Measurements from ENCODE around the gene GRAMD4. TPM values are rescaled to one million over a fixed set of nuclear protein-coding genes. Genes with fewer than 3 reads are reported as not detected.
A peak's percentile ranks its signal among the peaks of the same experiment; 100 is the strongest.

The GRAMD4 gene
- polyA plus RNA-seq, 1 of the 3 experiments (the other 2 are of a cell fraction), result 15.5 TPM

DNA sequence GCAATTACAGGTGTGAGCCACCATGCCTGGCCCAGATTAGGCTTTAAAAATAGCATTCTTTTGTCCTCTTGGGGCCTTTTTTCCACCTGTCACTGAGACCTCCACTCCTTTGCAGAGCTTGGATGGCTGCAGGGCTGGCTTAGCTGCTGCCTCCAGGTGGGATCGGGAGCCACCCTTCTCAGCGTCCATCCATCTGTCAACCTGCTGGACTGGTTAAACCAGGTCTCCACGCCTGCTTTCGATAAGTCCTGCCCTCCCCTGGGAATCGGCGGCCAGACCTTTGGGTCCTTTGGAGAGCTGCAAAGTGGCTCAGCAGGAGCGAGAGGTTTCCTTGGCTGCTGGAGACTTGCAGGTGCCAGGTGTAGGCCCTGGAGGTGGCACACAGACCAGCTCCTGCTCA lies 23.4 kb upstream of the GRAMD4 start:
- Histone ChIP-seq H3K9me2 (no peaks in the 10 kb centered on the region), H3K79me2 (ENCODE audit: insufficient read depth) (no peaks in the 10 kb centered on the region), H3K4me3 (ENCODE audit: low read depth in 2 of 2, low read length in 1 of 2) (no peak overlapping the region), H3K27ac (ENCODE audit: low read depth in 2 of 2, low read length in 1 of 2) (peak overlapping the region in 1 of 2 experiments; percentile 94; a peak in 2 of 4 replicates), H3K9me3 (no peaks in the 10 kb centered on the region), H3K27me3 (ENCODE audit: insufficient read depth) (no peaks in the 10 kb centered on the region), H3K4me1 (ENCODE audit: control insufficient read depth in 1 of 2, insufficient read depth in 2 of 2, low read depth in 1 of 2, low read length in 1 of 2) (peaks cover 0 to 30% of the 10 kb centered on the region in 2 experiments; a peak in 1 of 4 replicates), H3K9ac (no peak overlapping the region), H3F3A (replicated peaks; ENCODE audit: insufficient read depth) (no peaks in the 10 kb centered on the region), H2AFZ (ENCODE audit: low read depth) (no peak overlapping the region), H3K4me2 (no peak overlapping the region), H3K36me3 (replicated peaks in 1 of 2; ENCODE audit: control insufficient read depth in 1 of 2, insufficient read depth in 2 of 2, low read length in 1 of 2) (no peaks in the 10 kb centered on the region), H4K20me1 (ENCODE audit: insufficient read depth) (no peaks in the 10 kb centered on the region)
- CTCF ChIA-PET, result interaction anchor here (1.5 to 2.3 kb wide), 2 partner anchors 22 to 33 kb away, joined by 3 to 5 read pairs; no protein-coding TSS in a partner anchor
- no peak for DNase-seq
- WGBS (ENCODE audit: low lambda C conversion rate), result 90% methylated on average over 7 of the region's 7 CpGs
- TF ChIP-seq, protein P1, sequence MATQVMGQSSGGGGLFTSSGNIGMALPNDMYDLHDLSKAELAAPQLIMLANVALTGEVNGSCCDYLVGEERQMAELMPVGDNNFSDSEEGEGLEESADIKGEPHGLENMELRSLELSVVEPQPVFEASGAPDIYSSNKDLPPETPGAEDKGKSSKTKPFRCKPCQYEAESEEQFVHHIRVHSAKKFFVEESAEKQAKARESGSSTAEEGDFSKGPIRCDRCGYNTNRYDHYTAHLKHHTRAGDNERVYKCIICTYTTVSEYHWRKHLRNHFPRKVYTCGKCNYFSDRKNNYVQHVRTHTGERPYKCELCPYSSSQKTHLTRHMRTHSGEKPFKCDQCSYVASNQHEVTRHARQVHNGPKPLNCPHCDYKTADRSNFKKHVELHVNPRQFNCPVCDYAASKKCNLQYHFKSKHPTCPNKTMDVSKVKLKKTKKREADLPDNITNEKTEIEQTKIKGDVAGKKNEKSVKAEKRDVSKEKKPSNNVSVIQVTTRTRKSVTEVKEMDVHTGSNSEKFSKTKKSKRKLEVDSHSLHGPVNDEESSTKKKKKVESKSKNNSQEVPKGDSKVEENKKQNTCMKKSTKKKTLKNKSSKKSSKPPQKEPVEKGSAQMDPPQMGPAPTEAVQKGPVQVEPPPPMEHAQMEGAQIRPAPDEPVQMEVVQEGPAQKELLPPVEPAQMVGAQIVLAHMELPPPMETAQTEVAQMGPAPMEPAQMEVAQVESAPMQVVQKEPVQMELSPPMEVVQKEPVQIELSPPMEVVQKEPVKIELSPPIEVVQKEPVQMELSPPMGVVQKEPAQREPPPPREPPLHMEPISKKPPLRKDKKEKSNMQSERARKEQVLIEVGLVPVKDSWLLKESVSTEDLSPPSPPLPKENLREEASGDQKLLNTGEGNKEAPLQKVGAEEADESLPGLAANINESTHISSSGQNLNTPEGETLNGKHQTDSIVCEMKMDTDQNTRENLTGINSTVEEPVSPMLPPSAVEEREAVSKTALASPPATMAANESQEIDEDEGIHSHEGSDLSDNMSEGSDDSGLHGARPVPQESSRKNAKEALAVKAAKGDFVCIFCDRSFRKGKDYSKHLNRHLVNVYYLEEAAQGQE (IDR thresholded peaks at IDR 0.05; ENCODE audit: low read depth, low read length), result no peak
- no peak for TF ChIP-seq YY1 (IDR thresholded peaks at IDR 0.05; ENCODE audit: low read depth)
- no peak for TF ChIP-seq TAF1 (IDR thresholded peaks at IDR 0.05; ENCODE audit: borderline replicate concordance, low read depth, low read length)
- TF ChIP-seq TEAD4 (IDR thresholded peaks at IDR 0.05; ENCODE audit: borderline replicate concordance, insufficient read depth), result no peak
- no peak for TF ChIP-seq MXI1 (IDR thresholded peaks at IDR 0.05; ENCODE audit: low read depth, low read length)
- TF ChIP-seq JUND (IDR thresholded peaks at IDR 0.05), result no peak
- TF ChIP-seq FOXJ3 (CRISPR knock-in tag; IDR thresholded peaks at IDR 0.05), result no peak
- no peak for TF ChIP-seq MEF2A (IDR thresholded peaks at IDR 0.05; ENCODE audit: borderline replicate concordance, low read depth)
- TF ChIP-seq TCF12 (IDR thresholded peaks at IDR 0.05), result no peak
- TF ChIP-seq, protein P2, sequence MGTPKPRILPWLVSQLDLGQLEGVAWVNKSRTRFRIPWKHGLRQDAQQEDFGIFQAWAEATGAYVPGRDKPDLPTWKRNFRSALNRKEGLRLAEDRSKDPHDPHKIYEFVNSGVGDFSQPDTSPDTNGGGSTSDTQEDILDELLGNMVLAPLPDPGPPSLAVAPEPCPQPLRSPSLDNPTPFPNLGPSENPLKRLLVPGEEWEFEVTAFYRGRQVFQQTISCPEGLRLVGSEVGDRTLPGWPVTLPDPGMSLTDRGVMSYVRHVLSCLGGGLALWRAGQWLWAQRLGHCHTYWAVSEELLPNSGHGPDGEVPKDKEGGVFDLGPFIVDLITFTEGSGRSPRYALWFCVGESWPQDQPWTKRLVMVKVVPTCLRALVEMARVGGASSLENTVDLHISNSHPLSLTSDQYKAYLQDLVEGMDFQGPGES (IDR thresholded peaks at IDR 0.05; ENCODE audit: low read depth, low read length), result no peak
- TF ChIP-seq EZH2phosphoT487 (IDR thresholded peaks at IDR 0.05; ENCODE audit: borderline replicate concordance, low read depth), result no peak
- TF ChIP-seq ELF1 (IDR thresholded peaks at IDR 0.05), result no peak
- TF ChIP-seq, protein P3, sequence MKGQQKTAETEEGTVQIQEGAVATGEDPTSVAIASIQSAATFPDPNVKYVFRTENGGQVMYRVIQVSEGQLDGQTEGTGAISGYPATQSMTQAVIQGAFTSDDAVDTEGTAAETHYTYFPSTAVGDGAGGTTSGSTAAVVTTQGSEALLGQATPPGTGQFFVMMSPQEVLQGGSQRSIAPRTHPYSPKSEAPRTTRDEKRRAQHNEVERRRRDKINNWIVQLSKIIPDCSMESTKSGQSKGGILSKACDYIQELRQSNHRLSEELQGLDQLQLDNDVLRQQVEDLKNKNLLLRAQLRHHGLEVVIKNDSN (IDR thresholded peaks at IDR 0.05; ENCODE audit: borderline replicate concordance, low read depth), result no peak
- no peak for TF ChIP-seq SMC3 (IDR thresholded peaks at IDR 0.05; ENCODE audit: low read depth, low read length)
- TF ChIP-seq, protein P4, sequence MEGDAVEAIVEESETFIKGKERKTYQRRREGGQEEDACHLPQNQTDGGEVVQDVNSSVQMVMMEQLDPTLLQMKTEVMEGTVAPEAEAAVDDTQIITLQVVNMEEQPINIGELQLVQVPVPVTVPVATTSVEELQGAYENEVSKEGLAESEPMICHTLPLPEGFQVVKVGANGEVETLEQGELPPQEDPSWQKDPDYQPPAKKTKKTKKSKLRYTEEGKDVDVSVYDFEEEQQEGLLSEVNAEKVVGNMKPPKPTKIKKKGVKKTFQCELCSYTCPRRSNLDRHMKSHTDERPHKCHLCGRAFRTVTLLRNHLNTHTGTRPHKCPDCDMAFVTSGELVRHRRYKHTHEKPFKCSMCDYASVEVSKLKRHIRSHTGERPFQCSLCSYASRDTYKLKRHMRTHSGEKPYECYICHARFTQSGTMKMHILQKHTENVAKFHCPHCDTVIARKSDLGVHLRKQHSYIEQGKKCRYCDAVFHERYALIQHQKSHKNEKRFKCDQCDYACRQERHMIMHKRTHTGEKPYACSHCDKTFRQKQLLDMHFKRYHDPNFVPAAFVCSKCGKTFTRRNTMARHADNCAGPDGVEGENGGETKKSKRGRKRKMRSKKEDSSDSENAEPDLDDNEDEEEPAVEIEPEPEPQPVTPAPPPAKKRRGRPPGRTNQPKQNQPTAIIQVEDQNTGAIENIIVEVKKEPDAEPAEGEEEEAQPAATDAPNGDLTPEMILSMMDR (IDR thresholded peaks at IDR 0.05), result no peak
- TF ChIP-seq RCOR1 (IDR thresholded peaks at IDR 0.05; ENCODE audit: low read length), result no peak
- POLR2A ChIA-PET, result no interaction called here

Data from SK-N-SH (cell line).